Stimulated activated naive CD4-positive, alpha-beta T cell treated with Interleukin-2 at 50 U/mL for 16 hours (primary cell): ENCODE measurements around the gene ACACA.

ENCODE experiments used
- DNase-seq: peaks from one replicate; lab custom pipeline; 2025; lab: John Stamatoyannopoulos, UW

ACACA gene

GRCh38 chr17:37225465-37225864, 181.2 kb downstream of the ACACA start:
- DNase-seq: no peak

- no peak for DNase-seq
Measured at GRCh38 chr17:37221865-37222264, 184.8 kb downstream of the ACACA start.

DNA sequence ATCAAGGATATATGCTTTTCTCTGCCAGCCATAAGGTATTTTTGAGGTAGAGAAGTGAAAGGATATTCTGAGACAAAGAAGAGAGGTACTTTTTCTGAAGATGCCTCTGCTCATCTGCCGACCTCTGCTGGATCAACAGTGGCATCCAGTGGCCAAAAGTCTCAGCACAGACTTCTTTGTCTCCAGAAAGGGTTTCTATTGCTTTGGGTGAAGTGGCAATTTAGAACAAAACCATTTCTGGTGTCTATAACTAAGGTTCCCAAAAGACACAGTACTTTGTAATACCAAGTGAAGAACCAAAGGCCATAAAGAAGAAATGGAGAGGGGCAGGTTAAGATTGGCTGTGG, 186.1 kb downstream of the ACACA start:
- DNase-seq: peak; percentile 4

DNA sequence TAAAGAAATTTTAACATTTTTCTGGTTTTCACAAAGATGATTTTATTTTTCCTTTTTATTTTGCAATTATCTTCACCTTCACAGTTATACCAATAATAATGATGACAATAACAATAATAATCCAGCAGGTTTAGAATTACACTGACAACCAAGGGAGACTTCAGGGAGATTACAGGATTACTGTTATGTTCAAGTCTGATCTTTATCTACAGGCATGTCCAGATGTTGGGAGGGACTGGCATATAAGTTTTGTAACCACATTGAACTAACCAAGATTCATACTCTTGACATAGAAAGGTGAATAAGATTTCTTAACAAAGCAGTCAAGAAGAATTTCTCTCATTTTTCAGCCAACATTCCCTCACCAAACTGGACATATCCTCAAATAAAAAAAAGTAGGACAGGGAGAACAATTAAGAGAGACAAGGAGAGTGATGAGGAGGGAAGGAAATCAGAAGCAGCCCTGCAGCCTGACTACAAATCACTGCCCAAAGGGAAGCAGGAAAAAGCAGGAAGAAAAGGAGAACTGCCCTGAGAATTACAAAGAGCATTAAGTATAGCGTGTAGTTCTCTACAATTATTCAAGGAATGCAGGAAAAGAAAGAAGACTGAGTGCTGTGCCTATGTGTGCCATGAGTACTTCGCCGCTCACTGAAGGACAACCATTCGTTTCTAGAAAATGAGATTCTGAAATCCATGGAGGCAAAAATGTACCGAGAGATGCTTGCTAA, 186.6 kb downstream of the ACACA start:
- no peak for DNase-seq

DNA sequence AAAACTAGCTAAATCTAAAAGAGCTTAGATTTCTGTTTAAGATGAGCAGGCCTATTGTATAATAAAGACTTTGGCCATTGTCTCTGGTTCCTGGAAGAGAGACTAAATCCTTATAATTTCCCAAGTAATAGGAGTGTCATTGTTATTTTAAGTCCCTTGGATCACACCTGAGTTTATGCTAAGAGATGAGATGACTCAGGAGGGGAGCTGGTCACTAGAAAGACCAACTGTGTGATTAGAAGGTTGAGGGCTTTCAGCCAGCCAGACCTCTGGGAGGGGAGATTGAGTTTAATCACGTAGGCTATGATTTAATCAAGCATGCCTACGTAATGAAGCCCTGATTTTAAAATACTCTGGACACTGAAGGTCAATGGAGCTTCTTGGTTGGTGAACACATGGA, 187.8 kb downstream of the ACACA start:
- DNase-seq: no peak

GRCh38 chr17:37214416-37214815, 192.2 kb downstream of the ACACA start:
- DNase-seq: no peak

GRCh38 chr17:37213927-37214326, 192.7 kb downstream of the ACACA start:
- DNase-seq: no peak

DNA sequence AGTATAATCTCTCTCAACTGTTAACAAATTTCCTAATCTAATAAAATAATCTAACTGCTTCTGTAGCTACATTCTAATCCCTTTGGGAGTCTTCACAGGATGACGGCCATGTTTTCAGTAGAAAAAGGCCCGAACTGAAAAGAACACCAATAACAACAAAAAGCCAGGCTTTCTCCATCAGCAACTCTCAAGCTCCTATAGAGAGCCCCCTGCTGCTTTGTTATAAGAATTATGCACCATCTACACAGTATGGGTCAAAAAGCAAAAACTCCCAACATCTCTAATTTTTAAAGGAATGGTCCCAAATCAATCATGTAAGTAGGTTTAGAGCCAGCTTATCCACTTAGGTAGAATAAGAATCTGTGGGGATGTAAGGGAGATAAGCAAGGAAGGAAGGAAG, 194.5 kb downstream of the ACACA start:
- DNase-seq: no peak

DNA sequence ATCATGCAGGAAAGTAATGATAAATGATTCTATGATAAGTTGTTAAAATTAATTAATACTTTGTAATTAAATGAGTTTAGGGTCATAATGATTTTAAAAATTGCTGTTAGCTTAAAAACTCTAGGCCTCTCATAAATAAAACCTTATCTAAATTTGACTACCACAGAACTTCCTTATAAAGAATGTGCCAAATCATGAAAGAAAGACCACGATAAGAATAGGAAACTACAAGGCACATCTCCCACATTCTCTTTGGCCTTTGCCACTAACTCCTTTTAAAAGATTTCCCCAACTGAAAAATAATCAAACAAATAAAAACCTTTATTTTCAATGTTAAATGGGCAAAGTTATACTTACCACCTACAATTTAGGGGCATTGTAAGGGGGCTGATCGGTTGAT, 195.5 kb downstream of the ACACA start:
- no peak for DNase-seq

DNA sequence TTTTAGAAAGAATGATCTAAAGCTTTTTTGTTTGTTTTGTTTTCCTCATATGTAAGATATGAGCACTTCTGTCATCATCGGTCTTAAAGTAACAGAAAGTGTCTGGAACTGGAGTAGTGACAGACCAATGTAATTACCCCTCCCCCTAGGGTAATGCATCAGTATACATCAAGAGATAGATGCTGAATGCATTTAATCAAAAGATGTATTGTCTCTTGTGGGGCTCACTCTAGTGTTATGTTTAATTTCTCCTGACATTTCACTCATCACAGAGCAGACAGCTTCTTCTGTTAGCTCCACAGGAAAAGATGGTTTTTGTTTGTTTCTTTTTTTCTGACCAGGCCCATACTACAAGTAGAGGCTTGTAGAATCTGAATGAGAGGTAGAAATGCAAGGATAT, 199.5 kb downstream of the ACACA start:
- no peak for DNase-seq

- no peak for DNase-seq
Measured at GRCh38 chr17:37206299-37206698, 200.3 kb downstream of the ACACA start.

DNA sequence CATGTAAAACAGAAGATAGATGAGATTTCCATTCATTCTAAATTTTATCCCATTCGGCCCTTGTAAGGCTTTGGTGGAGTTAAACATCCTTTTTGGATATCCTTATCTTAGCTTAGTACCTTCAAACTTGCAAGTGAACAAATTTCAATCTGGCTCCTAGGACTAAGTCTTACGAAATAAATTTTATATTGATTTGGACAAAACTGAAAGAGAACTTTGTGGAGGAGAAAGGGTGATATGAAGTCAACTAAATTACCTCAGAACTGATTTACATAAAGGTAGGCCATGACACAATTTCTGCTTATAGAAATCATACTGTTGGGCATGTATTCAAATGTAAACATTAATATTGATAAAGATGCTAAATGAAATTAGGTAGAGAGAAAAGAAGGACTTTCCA, 206.1 kb downstream of the ACACA start:
- no peak for DNase-seq

DNA sequence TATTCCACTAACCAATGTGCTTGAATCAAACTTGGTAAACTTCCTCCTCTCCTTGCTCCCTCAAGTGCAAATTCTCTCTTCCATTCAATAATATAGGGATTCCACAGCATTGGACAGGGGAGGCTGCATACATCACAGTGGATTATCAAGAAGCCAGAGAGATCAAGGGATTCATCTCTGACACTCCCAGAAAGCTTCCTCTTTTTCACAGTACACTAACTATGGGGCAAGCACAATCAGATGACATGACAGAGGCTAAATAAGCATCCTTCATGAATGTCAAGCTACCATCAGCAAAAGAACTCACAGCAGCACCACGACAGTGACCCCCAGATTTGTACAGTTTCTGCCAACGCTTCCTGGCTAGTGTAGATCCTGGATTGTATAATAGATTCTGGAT, 209.3 kb downstream of the ACACA start:
- no peak for DNase-seq

GRCh38 chr17:37194208-37194607, 212.4 kb downstream of the ACACA start:
- no peak for DNase-seq

GRCh38 chr17:37191219-37191618, 215.4 kb downstream of the ACACA start:
- no peak for DNase-seq

DNA sequence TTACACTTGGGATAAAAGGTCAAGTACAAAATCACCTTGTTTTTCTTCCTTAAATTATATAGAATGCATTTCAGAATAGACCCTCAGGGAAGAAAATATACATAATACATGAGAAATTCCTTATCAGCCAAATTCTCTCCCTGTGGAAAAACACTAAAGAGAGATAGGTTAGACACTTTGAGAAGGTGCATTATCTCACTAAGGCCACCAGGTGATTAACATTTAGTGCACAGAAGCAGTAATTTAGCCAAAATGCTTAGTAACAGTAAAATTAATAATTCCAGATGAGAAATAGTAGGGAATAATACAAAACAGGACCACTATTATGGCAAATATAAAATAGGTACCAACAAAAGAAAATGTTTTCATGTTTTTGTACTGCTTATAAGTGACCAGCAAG, 216.1 kb downstream of the ACACA start:
- no peak for DNase-seq

GRCh38 chr17:37188157-37188556, 218.5 kb downstream of the ACACA start:
- DNase-seq: no peak

- no peak for DNase-seq
Measured at GRCh38 chr17:37187262-37187661, 219.4 kb downstream of the ACACA start.

DNA sequence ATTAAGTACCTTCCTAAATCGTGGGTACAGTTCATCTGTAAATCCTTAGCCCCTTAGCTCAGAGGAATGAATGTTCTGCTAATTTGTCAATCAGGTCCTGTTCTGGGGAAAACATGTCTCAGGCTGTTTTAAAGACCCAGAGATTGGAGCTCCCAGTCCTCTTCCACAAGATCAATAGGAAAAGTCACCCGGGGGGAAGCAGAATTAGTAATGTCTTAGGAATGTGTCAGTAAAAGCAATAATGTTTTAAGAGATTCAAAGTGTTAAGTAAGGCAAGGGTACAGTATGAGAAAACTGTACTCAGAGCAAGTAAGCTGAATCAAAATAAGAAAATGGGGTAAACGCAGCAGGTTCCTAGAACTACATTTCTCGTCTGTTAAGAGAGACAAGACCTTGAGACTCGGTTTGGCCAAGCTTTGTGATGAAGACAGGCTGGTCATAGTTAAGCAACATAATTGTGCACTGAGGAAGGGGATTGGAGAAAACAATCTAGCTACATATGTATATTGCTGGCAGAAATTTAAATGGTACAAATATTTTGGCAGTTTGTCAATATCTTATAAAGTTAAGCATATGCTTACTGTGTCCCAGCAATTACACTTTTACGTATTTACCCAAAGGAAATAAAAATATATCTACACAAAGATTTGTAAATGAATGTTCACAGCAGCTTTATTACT, 223.7 kb downstream of the ACACA start:
- DNase-seq: no peak

- no peak for DNase-seq
Measured at GRCh38 chr17:37180376-37180775, 226.3 kb downstream of the ACACA start.

DNA sequence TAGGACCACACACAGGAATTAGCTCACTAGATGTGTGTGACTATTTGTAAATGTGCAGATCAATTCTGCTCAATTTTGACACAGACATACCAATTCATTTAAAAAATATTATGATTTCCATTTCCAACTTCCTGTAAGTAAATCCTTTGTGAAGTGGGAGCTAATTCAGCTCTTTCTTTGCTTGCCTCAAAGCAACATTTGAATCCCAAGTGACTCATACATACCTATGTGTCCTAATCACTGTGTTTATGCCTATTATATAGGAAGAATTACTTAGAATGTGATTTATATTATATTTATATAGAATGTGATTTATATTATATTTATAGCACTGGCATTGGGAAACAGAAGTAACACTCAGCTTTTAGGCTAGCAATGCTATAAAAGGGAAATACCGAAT, 226.7 kb downstream of the ACACA start:
- DNase-seq: no peak

- no peak for DNase-seq
Measured at GRCh38 chr17:37177254-37177870, 229.3 kb downstream of the ACACA start.

DNA sequence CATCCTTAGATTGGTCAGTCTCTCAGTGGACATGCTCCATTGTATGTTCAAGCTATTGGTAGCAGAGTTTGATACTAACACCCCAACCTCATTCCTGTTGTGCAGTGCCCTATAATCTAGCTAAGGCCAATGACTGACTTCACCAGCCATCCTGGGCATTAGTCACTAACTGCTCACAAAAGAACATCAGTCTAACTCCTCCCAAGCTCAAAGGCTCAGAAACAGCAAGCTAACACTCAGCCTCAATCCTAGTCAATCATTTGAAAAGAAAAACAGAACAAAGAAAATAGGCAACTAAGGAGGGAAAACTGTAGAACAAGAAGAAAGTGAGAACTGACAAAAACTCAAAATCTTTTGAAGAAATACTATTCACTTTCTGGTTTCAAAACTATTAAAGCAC, 229.9 kb downstream of the ACACA start:
- no peak for DNase-seq

- DNase-seq: no peak
Measured at GRCh38 chr17:37174205-37174604, 232.4 kb downstream of the ACACA start.
